Measurements from ENCODE around the gene BAX.
"Not testable (repeated sequence)": the region's sequence is repeated elsewhere in the genome, so short reads cannot be mapped to it uniquely, and the experiment has no call there.

BAX gene

DNA sequence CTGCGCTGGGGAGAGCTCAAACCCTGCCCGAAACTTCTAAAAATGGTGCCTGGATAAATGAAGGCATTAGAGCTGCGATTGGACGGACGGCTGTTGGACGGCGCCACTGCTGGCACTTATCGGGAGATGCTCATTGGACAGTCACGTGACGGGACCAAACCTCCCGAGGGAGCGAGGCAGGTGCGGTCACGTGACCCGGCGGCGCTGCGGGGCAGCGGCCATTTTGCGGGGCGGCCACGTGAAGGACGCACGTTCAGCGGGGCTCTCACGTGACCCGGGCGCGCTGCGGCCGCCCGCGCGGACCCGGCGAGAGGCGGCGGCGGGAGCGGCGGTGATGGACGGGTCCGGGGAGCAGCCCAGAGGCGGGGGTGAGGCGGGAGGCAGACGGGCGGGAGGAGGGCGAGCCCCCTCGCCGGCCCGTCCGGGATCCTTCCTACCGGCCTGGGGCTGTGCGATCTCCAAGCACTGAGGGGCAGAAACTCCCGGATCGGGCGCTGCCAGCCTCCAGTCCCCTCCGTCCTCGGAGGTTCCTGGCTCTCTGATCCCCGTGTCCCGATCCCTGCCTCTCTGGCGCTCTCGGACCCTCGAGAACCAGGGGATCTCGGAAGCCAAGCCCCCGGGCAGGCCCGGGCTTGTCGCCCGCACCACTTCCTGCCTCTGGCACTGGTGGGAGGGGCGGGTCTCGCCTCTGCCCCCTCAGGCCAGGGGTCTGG, at the start of gene BAX:
Gene BAX (plus strand): TSS at position 281 of the 713 bp plus-strand sequence. CDS start 54 bp downstream, at position 335.
- DNase-seq, result peak; percentile 67 to 97 (median 90)

DNA sequence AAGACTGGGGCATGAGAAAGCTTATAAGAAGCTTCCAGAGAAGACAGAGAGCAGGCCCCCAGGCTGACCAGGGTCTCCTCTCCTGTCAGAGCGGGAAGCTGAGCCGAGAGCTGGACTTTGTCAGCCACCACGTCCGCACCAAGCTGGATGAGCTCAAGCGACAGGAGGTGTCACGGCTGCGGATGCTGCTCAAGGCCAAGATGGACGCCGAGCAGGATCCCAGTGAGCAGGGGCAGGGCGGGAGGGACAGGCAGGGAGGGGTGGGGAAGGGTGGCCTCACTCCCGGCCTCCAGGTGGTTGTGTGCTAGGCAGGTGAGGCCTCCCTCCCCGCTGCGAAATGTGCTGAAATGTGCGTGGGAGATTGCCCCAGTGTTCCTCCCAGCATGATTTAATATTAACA, 49.0 kb upstream of the BAX start:
- DNase-seq, result no peak

DNA sequence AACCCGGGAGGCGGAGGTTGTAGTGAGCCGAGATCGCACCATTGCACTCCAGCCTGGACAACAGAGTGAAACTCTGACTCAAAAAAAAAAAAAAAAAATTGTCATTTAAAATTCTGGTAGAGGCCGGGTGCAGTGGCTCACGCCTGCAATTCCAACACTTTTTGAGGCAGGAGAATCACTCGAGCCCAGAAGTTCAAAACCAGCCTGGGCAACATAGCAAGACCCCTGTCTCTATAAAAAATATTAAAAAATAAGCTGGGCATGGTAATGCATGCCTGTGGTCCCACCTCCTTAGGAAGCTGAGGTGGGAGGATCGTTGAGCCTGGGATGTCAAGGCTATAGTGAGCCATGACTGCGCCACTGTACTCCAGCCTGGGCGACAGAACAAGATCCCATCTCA, 48.4 kb upstream of the BAX start:
- no peak for DNase-seq

DNA sequence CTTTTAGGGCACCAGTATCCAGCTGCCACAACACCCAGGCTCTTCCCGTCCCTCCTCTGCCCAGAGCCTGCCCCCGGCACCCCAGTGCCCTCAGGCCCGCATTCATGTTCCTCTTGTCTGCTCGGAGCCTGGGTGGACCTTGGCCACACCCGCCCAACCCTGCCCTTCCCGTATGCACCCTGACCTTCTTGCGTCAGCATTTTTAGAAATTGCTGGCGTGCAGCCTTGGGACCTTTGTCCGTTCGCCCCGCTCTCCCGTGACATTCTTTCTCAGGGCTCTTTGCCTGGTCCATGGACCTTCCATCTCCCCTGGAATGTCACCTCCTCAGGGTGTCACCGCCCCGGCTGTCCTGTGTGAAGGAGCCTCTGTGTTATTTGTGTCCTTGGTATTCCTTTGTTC, 47.0 kb upstream of the BAX start:
- DNase-seq, result no peak

DNA sequence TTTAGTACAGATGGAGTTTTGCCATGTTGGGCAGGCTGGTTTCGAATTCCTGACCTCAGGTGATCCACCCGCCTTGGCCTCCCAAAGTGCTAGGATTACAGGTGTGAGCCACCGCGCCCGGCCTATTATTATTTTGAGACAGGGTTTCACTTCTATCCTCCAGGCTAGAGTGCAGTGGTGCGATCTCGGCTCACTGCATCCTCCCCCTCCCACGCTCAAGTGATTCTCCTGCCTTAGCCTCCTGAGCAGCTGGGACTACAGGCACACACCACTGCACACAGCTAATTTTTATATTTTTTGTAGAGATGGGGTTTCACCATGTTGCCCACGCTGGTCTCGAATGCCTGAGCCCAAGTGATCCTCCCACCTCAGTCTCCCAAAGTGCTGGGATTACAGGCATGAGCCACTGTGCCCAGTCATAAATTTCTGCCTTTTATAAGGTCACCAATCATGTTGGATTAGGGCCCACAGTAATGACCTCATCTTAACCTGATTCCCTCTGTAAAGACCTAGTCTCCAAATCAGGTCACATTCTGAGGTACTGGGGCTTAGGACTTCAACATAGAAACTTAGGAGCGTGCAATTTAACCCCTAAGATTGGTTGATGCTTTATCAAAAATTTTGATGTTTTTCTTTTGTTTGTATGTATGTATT, 45.1 kb upstream of the BAX start:
- not testable (repeated sequence) for DNase-seq

DNA sequence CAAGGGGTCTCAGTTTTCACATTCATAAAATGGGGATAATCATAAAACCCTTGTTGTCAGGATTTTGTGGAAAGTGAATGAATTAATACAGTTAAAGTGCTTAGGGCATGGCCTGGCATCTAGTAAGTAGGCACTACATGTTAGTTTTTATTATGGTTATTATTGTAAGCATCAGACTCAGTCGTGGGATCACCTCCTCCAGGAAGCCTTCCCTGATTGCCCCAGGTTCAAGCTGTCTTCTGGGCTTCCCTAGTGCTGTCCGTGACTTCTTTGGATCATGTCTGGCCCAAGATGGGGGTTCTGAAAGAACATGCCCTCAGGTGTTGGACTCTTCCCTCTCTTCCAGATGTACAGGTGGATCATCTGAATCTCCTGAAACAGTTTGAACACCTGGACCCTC, 43.9 kb upstream of the BAX start:
- no peak for DNase-seq

DNA sequence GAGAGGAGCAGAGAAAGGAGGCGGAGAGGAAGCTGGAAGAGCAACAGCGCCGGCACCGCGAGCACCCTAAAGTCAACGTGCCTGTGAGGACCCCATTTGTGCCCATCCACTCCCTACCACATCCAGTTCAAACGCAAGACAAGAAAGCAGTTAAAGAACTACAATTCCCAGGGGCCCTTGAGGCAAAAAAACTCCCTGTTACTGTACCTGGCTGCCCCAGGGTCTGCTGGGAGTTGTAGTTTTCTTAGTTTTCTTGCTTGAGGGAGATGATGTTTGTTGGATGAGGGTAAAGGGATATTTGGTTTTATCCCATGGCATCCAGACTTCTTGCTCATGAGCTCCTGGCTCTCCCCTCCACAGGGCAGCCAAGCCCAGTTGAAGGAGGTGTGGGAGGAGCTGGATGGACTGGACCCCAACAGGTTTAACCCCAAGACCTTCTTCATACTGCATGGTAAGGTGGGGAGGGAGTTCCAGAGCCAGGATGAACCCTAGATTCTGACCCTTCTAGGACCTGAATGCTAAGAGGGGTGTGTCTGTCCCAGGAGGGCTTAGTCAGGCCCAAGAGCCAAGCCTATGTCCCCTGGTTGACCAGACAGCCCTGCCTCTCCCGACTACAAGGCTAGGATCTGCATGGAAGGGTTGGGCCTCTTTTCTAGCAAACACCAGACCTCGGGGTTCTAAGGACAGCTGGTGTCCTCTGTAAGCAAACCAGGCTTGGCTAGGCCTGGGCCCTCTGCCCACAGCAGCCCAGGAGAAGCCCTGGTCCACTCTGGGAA, 41.4 kb upstream of the BAX start:
- no peak for DNase-seq

DNA sequence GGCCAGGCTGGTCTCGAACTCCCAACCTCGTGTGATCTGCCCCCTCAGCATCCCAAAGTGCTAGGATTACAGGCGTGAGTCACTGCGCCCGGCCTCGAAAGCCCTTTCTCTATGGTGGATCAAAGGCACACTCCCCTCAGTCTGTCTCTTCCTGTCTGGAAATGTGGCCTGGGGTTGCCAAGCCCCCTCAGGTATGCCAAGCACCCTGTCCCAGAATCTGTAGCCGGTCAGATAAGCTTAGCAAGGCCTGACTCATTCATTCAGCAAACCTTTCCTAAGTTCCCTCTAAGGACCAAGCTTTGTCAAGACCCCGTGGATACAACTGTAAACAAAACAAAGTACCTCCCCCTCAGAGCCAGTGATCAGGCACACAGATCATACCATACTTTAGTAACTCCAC, 40.5 kb upstream of the BAX start:
- no peak for DNase-seq

DNA sequence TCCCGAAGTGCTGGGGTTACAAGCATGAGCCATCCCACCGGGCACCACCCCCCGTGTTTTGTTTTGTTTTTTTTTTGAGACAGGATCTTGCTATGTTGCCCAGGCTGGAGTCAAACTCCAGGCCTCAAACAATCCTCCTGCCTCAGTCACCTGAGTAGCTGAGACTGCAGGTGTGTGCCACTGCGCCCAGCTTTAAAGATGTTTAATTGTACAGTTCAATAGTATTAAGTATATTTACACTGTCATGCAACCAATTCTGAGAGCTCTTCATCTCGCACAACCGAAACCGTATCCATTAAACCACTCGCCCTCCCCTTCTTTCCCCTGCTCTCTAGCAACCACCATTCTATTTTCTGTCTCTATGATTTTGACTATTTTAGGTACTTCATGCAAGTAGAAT, 38.9 kb upstream of the BAX start:
- DNase-seq, result no peak

DNA sequence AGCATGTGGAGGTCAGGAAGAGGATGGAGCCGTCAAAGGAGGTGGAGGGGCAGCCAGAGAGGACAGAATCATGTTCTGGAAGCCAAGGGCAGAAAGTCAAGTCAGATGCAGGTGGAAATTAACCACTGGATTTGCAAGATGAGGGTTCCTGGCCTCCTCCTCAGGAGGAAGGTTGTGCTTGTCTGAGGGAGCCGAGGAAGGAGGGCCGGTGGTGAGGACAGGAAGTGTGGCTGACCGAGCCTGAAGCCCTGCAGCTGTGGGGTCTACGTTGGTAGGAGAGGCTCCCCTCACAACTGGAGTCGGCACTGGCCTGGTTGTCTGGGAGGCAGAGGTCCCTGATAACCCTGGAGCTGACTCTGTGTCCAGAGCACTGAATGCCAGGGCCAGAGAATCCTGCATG, 36.6 kb upstream of the BAX start:
- DNase-seq, result no peak

DNA sequence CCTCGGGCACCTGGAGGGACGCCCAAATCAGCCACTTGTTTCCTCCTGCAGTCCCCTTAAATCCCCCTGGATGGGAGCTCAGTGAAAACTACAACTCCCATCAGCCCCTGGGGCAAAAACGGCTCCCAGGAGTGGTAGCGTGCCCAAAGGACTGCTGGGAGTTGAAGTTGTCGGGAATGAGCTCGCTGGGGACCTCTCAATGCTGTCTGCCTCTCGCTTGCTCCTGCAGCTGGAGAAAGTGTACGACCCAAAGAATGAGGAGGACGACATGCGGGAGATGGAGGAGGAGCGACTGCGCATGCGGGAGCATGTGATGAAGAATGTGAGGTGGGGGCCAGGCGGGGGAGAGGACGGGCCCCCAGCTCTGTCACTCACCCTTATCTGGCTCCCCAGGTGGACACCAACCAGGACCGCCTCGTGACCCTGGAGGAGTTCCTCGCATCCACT, 35.9 kb upstream of the BAX start:
- DNase-seq, result peak in 4 of 56 donors; percentile 6 to 13 (median 8)

DNA sequence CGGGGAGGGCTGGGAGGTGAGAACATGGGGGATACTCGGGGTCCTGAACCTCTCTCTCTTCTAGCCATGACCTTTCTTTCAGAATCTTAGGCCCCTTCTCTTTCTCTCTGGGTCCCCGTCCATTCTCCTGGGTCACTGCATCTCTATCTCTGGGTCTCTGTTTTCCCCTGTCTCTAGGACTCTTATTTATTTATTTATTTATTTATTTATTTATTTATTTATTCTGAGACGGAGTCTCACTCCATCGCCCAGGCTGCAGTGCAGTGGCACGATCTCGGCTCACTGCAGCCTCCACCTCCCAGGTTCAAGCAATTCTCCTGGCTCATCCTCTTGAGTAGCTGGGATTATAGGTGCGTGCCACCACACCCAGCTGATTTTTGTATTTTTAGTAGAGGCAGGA, 35.4 kb upstream of the BAX start:
- DNase-seq, result not testable (repeated sequence)

DNA sequence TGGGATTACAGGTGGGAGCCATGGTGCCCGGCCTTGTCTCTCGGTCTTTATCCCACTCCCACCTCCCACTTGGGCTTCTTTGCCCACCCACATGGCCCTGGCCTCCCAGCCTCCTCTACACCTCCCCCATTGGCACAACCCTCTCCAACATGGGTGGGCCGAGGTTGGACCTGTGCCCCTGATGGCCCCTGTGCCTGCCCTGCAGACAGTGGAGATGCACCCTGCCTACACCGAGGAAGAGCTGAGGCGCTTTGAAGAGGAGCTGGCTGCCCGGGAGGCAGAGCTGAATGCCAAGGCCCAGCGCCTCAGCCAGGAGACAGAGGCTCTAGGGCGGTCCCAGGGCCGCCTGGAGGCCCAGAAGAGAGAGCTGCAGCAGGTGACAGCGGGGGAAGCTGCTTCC, 33.7 kb upstream of the BAX start:
- no peak for DNase-seq

DNA sequence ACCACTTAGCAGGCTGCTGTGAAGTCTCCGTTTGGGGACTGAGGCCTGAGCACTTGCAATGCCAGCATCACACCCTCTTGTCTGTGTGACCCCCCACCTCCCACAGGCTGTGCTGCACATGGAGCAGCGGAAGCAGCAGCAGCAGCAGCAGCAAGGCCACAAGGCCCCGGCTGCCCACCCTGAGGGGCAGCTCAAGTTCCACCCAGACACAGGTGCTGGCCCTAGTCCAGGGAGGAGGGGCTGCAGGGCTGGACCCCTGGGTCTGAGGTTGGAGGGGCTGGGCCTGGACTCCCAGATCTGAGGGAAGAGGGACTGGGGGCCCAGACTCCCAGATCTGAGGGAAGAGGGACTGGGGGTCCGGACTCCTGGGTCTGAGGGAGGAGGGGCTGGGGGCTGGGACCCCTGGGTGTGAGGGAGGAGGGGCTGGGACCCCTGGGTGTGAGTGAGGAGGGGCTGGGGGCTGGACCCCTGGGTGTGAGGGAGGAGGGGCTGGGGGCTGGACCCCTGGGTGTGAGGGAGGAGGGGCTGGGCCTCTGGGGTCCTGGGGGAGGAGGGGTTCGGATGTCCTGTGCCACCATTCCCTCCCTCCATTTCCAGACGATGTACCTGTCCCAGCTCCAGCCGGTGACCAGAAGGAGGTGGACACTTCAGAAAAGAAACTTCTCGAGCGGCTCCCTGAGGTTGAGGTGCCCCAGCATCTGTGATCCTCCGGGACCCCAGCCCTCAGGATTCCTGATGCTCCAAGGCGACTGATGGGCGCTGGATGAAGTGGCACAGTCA, 32.8 kb upstream of the BAX start:
- DNase-seq, result no peak

DNA sequence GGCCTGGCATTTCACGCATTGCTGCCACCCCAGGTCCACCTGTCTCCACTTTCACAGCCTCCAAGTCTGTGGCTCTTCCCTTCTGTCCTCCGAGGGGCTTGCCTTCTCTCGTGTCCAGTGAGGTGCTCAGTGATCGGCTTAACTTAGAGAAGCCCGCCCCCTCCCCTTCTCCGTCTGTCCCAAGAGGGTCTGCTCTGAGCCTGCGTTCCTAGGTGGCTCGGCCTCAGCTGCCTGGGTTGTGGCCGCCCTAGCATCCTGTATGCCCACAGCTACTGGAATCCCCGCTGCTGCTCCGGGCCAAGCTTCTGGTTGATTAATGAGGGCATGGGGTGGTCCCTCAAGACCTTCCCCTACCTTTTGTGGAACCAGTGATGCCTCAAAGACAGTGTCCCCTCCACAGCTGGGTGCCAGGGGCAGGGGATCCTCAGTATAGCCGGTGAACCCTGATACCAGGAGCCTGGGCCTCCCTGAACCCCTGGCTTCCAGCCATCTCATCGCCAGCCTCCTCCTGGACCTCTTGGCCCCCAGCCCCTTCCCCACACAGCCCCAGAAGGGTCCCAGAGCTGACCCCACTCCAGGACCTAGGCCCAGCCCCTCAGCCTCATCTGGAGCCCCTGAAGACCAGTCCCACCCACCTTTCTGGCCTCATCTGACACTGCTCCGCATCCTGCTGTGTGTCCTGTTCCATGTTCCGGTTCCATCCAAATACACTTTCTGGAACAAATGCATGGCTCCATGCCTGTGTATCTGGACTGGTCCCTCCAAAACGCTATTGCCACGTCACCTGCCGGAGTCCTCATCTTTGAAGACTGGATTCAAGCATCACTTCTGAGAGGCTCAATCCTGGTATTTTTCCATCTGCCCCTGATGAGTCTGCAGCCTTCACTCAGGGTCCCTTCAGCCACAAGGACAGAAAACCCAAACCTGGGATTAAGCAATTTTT, 31.9 kb upstream of the BAX start:
- DNase-seq, result no peak

DNA sequence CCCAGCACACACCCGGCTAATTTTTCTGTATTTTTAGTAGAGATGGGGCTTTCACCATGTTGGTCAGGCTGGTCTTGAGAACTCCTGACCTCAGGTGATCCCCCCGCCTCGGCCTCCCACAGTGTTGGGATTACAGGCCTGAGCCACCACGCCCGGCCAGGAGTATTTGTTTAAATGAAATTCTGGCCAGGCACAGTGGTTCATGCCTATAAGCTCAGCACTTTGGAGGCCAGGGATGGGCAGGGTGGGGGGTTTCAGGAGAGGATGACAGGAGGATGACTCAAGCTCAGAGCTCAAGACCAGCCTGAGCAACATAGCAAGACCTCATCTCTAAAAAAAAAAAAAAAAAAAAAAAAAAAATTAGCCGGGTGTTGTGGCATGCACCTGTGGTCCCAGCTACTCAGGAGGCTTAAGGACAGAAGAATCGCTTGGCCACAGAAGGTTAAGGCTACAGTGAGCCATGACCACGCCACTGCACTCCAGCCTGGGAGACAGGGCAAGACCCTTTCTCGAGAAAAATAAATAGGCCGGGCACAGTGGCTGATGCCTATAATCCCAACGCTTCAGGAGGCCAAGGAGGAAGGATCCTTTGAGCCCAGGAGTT, 29.3 kb upstream of the BAX start:
- no peak for DNase-seq

DNA sequence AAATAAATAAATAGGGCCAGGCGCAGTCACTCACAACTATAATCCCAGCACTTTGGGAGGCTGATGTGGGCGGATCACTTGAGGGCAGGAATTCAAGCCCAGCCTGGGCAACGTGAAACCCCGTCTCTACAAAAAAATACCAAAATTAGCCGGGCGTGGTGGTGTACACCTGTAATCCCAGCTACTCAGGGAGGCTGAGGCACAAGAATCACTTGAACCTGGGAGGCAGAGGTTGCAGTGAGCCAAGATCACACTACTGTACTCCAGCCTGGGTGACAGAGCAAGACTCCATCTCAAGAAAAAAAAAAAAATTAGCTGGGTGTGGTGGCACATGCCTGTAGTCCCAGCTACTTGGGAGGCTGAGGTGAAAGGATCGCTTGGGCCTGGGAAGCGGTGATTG, 28.8 kb upstream of the BAX start:
- DNase-seq, result not testable (repeated sequence)

DNA sequence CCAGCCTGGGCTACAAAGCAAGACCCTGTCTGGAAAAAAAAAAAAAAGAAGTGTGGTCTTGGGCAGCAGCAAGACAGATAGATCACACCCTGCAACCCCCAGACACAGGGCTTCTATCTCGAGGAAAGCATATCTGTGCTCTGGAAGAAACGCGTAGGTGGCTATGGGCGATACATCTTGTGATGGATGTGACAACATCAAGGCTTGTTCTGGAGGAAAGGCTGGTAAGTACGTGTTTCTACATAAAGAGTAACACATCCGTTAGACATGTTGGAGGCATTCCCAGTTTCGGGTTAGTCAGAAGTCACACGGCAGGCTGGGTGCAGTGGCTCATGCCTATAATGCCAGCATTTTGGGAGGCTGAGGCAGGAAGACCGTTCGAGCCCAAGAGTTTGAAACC, 27.8 kb upstream of the BAX start:
- DNase-seq, result peak in 38 of 56 donors; percentile 3 to 74 (median 26)

DNA sequence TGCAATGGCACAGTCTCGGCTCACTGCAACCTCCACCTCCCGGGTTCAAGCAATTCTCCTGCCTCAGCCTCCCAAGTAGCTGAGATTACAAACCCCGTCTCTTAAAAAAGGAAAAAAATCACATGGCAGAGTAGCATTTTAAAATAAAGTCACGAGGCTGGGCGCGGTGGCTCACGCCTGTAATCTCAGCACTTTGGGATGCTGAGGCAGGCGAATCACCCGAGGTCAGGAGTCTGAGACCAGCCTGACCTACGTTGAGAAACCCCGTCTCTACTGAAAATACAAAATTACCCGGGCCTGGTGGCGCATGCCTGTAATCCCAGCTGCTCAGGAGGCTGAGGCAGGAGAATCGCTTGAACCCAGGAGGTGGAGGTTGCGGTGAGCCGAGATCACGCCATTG, 27.0 kb upstream of the BAX start:
- DNase-seq, result not testable (repeated sequence)
